Activated T-helper 2 cell treated with anti-CD3 and anti-CD28 coated beads, Interferon-gamma antibody, Interleukin-2, Interleukin-4, amounts not matched to agents 10 μg/mL and 5 μg/mL and 100 μg/mL, durations not matched to agents 14 hours and 24 hours and 36 hours (primary cell): Measurements from ENCODE around the gene CKS1B. TPM values are rescaled to one million over a fixed set of nuclear protein-coding genes. Genes with fewer than 3 reads are reported as not detected.

ENCODE experiments used
- DNase-seq: peaks from one replicate; pipeline ENCODE4 v3.0.0; 2021; ENCODE audit warnings: low spot score
- H3K27ac Mint-ChIP-seq: one replicate; pipeline ENCODE4 v1.8.0; 2021; ENCODE audit warnings: mixed read lengths
- H3K27me3 Mint-ChIP-seq: one replicate; pipeline ENCODE4 v1.8.0; 2021; ENCODE audit warnings: low read depth, mixed read lengths
- H3K36me3 Mint-ChIP-seq: one replicate; pipeline ENCODE4 v1.8.0; 2021; ENCODE audit warnings: low read depth, mixed read lengths
- H3K4me1 Mint-ChIP-seq: one replicate; pipeline ENCODE4 v1.8.0; 2021; ENCODE audit warnings: low read depth, mixed read lengths
- H3K4me3 Mint-ChIP-seq: one replicate; pipeline ENCODE4 v1.8.0; 2021; ENCODE audit warnings: low read depth, mild to moderate bottlenecking, moderate library complexity, mixed read lengths
- H3K9me3 Mint-ChIP-seq: one replicate; pipeline ENCODE4 v1.8.0; 2021; ENCODE audit warnings: mixed read lengths
- intact Hi-C: fragments of 100-400 bp; cut with micrococcal nuclease; formaldehyde crosslinking; loops from one replicate; pipeline ENCODE4 v1.15.1; 2023
- total RNA-seq: library from RNA; stranded (reverse); gene quantifications from 2 replicates; pipeline ENCODE4 v1.2.3, GENCODE V29; 2022

CKS1B gene
- total RNA-seq, 1 donor from 2014 or later = 169 TPM

DNA sequence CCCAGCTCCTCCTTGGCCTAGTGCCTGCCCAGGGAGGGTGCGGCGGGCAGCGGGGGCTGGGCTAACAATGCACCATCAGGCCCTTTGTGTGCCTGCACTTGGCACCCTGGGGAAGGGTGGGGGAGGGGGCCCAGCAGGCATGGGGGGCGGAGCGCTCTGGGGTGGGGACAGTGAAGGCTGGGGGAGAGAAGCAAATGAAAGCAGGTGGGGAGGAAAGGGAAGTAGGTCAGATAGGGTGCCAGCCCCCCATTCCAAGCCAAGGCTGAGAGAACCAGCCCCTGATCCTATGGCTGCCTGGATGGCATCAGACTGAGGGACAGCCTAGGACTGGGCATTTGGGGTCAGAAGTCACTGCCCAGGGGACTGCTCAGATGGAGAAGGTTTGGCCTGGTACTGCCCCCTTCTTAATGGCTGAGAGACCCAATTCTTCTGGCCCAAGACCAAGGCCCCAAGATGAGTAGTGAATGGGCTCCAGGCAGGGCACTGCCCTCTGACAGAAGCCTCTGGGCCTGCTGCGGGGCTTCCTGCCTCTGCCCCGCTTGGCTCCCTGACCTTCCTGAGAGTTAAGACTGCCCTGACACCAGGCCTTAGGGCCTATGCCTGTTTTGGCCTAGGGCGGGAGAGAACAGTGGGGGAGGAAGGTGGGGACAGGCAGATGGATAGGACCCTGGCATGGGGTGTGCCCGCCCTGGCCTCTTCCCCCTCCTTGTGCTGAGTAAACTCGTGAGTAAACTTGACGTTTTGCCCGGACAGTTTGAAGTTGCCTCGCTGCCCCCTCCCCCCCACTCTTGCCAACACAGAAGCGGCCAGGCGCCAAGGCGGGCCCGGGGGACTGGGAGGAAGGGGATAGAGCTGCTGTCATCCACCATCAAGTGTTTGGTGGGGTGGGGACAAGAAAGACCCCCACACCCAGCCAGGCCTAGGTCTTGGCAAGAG is 30.9 kb downstream of the CKS1B start:
- peaks cover 39% of the 10 kb centered on the region for H3K36me3 Mint-ChIP-seq
- DNase-seq = no peak
- peaks cover 30% of the 10 kb centered on the region for H3K4me1 Mint-ChIP-seq
- intact Hi-C loops = loop anchor here (10.0 kb wide), 1 partner anchor 51 kb away; the partner anchor contains the start of gene PBXIP1
- H3K27ac Mint-ChIP-seq = peak overlapping the region; percentile 96
- peak overlapping the region; percentile 94 for H3K4me3 Mint-ChIP-seq
- H3K27me3 Mint-ChIP-seq = no peaks in the 10 kb centered on the region
- no peaks in the 10 kb centered on the region for H3K9me3 Mint-ChIP-seq

DNA sequence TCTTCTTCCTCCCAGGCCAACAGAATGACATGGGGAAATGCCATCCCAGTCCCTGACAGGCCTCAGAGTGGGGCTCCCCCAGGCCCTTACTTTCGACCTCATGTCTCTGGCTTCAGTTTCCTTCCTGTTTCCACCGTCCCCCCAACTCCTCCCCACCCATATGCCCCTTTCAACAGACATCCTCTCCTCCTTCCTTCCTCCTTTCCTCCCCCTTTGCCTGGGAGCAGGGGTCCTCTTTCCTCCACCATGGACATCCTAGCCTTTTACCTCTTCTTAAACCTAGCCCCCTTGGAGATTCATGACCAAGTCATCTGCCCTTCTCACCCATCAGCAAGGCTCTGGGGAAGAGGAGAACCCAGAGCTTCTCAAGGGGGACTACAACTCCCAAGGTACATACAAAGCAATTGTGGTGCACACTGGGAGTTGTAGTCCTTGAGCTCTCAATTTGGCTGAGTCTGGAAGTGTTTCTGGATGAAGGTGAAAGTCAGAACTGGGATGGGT is 32.2 kb downstream of the CKS1B start:
- H3K9me3 Mint-ChIP-seq = no peaks in the 10 kb centered on the region
- peaks cover 33% of the 10 kb centered on the region for H3K4me1 Mint-ChIP-seq
- peak overlapping the region; percentile 96 for H3K27ac Mint-ChIP-seq
- intact Hi-C loops = loop anchor here (10.0 kb wide), 1 partner anchor 52 kb away; the partner anchor contains the start of gene PBXIP1
- DNase-seq = no peak
- H3K4me3 Mint-ChIP-seq = peak overlapping the region; percentile 76
- H3K36me3 Mint-ChIP-seq = peaks cover 47% of the 10 kb centered on the region
- H3K27me3 Mint-ChIP-seq = no peaks in the 10 kb centered on the region

DNA sequence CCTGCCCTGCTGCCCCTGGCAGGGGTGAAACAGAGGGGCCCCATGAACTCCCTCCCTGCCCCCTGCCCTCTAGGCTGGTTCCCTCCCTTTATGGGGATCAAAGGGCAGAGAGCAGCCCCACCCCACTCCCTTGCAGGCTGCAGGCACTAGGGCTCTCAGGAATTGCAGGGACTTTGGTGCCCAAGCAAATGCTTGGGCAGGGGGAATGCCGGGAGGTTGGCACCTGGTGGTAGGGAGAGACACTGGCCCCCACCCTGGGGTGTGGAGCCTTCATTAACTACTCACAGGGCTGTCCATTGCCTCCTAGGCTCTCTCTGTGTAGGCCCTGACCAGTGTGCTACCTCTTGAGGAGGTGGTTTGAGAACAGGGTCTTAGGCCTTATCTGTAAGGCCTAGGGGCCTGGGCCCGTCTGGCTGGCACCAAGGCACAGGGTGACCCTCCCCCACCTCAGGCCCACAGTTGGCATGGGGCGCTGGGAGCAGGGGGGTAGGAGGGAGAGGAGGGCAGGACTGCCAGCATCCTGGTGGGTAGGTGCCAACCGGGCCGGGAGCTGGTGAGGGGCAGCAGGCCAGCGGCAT is 32.9 kb downstream of the CKS1B start:
- Mint-ChIP-seq H3K9me3 (no peaks in the 10 kb centered on the region), H3K27me3 (no peaks in the 10 kb centered on the region), H3K27ac (peak overlapping the region; percentile 62), H3K4me1 (peaks cover 36% of the 10 kb centered on the region), H3K4me3 (peak overlapping the region; percentile 76), H3K36me3 (peaks cover 53% of the 10 kb centered on the region)
- intact Hi-C loops = loop anchor here (10.0 kb wide), 1 partner anchor 53 kb away; the partner anchor contains the start of gene PBXIP1
- DNase-seq = no peak

DNA sequence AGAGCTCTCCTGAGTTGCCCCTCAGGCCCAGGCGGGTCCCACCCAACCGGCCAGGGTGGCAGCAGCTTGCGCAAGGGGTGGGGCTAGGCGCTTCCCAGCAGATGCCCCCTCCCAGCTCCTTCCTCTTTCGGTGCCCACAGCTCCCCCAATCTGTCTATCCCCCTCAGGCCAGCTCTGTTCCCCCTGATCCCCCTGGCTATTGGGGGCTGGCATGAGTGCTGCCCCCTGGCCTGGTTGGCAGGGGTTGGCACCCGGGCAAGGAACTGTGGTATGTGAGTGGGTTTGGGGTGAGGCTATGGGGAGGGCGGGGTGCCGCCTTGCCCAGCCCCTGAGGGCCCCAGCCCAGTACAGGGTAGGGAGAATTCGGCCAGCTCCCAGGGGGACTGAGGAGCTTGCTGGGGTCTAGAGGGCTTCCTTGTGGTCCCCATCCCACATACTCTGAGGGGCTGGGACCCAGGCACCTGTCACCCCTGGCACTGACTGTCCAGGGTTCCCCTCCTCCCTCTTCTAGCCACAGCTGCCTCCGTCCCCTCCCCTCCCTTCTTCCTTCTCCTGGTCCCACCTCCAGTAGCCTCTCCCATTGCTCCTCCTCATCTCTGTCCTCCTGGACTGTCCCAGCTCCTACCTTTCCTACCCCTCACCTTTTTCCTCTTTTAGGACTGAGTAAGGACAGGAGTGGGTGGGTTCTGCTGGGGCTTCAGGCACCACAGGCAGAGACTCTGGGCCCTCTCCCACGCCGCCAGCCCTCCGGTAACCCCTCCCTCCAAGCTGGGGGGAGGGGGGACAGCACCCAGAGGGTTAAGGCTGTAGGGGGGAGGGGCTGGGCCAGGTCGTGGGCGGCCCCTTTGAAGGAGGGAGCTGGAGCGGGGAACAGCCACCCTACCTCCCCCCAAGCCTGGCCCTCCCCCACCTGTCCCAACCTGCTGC is 33.8 kb downstream of the CKS1B start:
- H3K4me3 Mint-ChIP-seq = peak overlapping the region; percentile 96
- peak; percentile 63 for DNase-seq

GRCh38 chr1:155009221-155009711 is 34.8 kb downstream of the CKS1B start:
- no peak for DNase-seq

More for the DNA sequence above, 33.8 kb downstream of the CKS1B start:
- peaks cover 46% of the 10 kb centered on the region for H3K4me1 Mint-ChIP-seq
- no peaks in the 10 kb centered on the region for H3K27me3 Mint-ChIP-seq
- intact Hi-C loops = loop anchor here (1.0 to 10.0 kb wide), 3 partner anchors 9 to 53 kb away; partner anchors contain the start of genes CKS1B and PBXIP1
- H3K36me3 Mint-ChIP-seq = peaks cover 57% of the 10 kb centered on the region
- H3K27ac Mint-ChIP-seq = peak overlapping the region; percentile 92
- H3K9me3 Mint-ChIP-seq = no peaks in the 10 kb centered on the region

DNA sequence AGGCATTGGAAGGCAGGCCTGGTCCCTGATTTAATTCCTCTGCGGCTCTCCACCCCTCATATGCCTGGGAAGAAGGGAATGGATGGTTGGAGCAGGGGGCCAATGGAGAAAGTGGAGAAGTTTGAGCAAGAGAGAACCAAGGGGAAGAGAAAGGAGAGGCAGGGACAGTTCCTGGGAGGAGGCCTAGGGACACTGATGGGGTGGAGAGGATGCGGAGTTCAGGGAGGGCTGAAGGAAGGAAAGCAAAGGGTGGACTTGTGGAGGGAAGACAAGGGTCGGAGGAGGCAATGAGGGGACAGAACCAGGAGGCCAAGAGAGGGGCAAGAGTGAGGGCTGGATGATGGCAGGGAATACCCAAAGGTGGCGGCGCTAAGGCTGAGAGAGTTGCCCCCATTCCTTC is 35.3 kb downstream of the CKS1B start:
- DNase-seq = no peak

More at GRCh38 chr1:155009221-155009711, 34.8 kb downstream of the CKS1B start:
- peak overlapping the region; percentile 96 for H3K4me3 Mint-ChIP-seq
- intact Hi-C loops = loop anchor here (1.0 to 10.0 kb wide), 3 partner anchors 8 to 54 kb away; partner anchors contain the start of genes CKS1B and PBXIP1
- H3K4me1 Mint-ChIP-seq = peaks cover 51% of the 10 kb centered on the region
- peak overlapping the region; percentile 92 for H3K27ac Mint-ChIP-seq
- H3K9me3 Mint-ChIP-seq = no peaks in the 10 kb centered on the region
- no peaks in the 10 kb centered on the region for H3K27me3 Mint-ChIP-seq
- H3K36me3 Mint-ChIP-seq = peaks cover 59% of the 10 kb centered on the region

GRCh38 chr1:155010211-155010918 is 35.9 kb downstream of the CKS1B start:
- Mint-ChIP-seq H3K9me3 (no peaks in the 10 kb centered on the region), H3K27ac (peak overlapping the region; percentile 92), H3K27me3 (no peaks in the 10 kb centered on the region), H3K4me1 (peaks cover 44% of the 10 kb centered on the region), H3K36me3 (peaks cover 65% of the 10 kb centered on the region), H3K4me3 (peak overlapping the region; percentile 96)
- no peak for DNase-seq
- intact Hi-C loops = no loop called here

More for the DNA sequence above, 35.3 kb downstream of the CKS1B start:
- Mint-ChIP-seq H3K27me3 (no peaks in the 10 kb centered on the region), H3K4me3 (peak overlapping the region; percentile 96), H3K27ac (peak overlapping the region; percentile 92), H3K9me3 (no peaks in the 10 kb centered on the region), H3K36me3 (peaks cover 61% of the 10 kb centered on the region), H3K4me1 (peaks cover 47% of the 10 kb centered on the region)
- intact Hi-C loops = loop anchor here (1.0 to 10.0 kb wide), 3 partner anchors 8 to 55 kb away; partner anchors contain the start of genes CKS1B and PBXIP1

GRCh38 chr1:155011004-155011416 is 36.5 kb downstream of the CKS1B start:
- Mint-ChIP-seq H3K36me3 (peaks cover 71% of the 10 kb centered on the region), H3K4me1 (peaks cover 46% of the 10 kb centered on the region), H3K27ac (peak overlapping the region; percentile 55), H3K27me3 (no peaks in the 10 kb centered on the region), H3K4me3 (peak overlapping the region; percentile 96), H3K9me3 (no peaks in the 10 kb centered on the region)
- no peak for DNase-seq
- intact Hi-C loops = no loop called here

GRCh38 chr1:155011437-155012025 is 37.0 kb downstream of the CKS1B start:
- peak overlapping the region; percentile 96 for H3K4me3 Mint-ChIP-seq
- H3K9me3 Mint-ChIP-seq = no peaks in the 10 kb centered on the region
- intact Hi-C loops = no loop called here
- H3K27ac Mint-ChIP-seq = peak overlapping the region; percentile 86
- peaks cover 46% of the 10 kb centered on the region for H3K4me1 Mint-ChIP-seq
- peaks cover 72% of the 10 kb centered on the region for H3K36me3 Mint-ChIP-seq
- DNase-seq = no peak
- H3K27me3 Mint-ChIP-seq = no peaks in the 10 kb centered on the region

DNA sequence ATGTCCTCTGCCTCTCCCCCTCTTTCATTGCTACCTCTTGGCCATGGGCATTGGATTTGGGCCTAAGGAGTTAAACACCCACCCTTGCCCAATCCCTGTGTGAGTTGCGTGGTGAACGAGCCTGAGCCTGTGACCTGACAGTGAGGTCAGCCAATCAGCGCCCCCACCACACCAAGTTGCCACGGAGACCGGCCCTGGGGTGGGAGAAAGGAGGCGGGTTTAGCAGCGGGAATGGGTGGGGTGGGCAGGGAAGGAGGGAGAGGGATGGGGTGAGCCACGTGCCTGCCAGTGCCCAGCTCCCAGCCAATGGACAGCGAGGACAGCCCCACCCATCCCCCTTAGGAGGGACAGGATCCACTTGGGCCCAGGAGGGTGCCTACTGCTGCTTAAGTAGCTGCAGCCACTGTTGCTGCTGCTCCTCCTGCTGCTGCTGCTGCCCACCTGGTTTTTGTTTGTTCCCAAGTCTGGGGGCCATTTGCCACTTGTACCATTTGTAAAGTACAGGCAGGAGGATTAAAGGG is 37.6 kb downstream of the CKS1B start:
- Mint-ChIP-seq H3K9me3 (no peaks in the 10 kb centered on the region), H3K4me3 (peak overlapping the region; percentile 96), H3K4me1 (peaks cover 46% of the 10 kb centered on the region), H3K36me3 (peaks cover 77% of the 10 kb centered on the region), H3K27me3 (no peaks in the 10 kb centered on the region), H3K27ac (peak overlapping the region; percentile 86)
- intact Hi-C loops = no loop called here
- DNase-seq = no peak
